Esophagus squamous epithelium (tissue), 4 donors: ENCODE measurements around the gene MTG2.

ENCODE experiments used
- CTCF ChIP-seq, 6 experiments: fragments of 450-650 bp in 4 of 6; fragments of 200-600 bp in 2 of 6; sonication (generic) in 2 of 6; IDR thresholded peaks; one replicate each; pipeline ENCODE4 v1.5.1; 2016 to 2019; ENCODE audit warnings: antibody characterized with exemption in 6 of 6, mild to moderate bottlenecking in 4 of 6, moderate library complexity in 4 of 6
- POLR2A ChIP-seq, 4 donors: fragments of 450-650 bp; IDR thresholded peaks; one replicate each; pipeline ENCODE4 v1.6.1; 2017; ENCODE audit warnings: antibody characterized with exemption in 4 of 4, mild to moderate bottlenecking in 4 of 4, moderate library complexity in 3 of 4

DNA sequence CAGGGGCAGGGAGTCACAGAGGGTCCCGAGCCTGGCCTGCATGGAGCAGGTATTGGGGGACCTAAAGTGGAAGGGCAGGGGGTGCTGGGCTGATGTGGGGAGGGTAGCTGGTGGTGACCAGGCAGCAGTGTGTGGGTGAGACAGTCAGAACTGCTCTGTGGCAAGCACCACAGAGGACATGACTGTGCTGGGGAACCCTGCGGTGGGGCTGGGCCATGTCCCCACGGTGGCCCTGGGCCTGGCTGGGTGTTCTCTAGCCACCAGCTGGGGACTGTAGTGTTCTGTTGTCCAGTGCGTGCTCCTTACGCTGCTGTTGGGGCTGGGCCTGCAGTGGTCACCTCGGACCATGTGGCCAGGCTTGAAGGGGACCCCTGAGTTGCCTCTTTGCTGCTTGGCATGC is 35.7 kb upstream of the MTG2 start:
- TF ChIP-seq POLR2A (IDR thresholded peaks at IDR 0.05) (no peak), CTCF (IDR thresholded peaks at IDR 0.05) (no peak)
